Activated CD4-positive, alpha-beta T cell treated with anti-CD3 and anti-CD28 coated beads, Interleukin-2, amount 50 U/mL, for 4 hours (primary cell): Measurements from ENCODE around the gene JAK3.

Experiments used
- DNase-seq, 2 experiments: peaks; one replicate each; pipeline ENCODE4 v3.0.0-alpha.2; 2020

The JAK3 gene

DNA sequence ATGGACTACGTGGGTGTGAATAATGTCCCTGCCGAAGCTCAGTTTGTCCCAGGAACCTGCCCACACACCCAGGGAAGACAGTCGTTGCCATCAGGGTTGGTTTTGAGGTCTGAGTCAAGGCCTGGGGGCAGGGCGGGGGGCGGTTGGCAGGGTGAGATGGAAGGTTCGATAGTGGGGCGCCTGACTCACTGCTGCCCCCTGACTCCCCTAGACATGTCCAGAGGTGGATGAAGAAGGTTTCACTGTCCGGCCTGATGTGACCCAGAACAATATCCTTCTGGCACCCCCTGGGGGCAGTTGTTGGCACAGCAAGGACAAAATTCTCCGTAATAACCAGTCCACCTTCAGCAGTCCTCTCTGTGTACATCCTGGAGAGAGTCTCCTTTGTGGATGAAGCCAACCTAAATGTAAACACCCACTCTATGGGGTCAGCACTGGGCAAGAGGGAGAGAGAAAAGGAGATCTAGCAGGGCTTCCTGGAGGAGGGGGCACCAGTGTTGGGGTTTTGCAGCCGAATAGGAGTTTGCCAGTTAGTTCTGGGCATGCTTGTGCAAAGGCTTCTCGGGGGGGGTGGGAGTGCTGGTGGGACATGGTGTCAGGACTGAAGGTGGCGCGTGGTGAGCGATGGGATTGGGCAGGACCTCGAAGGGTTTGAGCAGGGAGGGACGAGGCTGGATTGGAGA lies 72.4 kb downstream of the JAK3 start:
- DNase-seq = peak in 1 of 2 experiments; percentile 32
